Karpas-422 (cell line): ENCODE results near the gene FBXL16. TPM values are rescaled to one million over a fixed set of nuclear protein-coding genes. Genes with fewer than 3 reads are reported as not detected.

Source experiments
- DNase-seq: peaks from one replicate; pipeline ENCODE4 v3.0.0-alpha.2; 2015
- H2AFZ ChIP-seq: fragments of 200-600 bp; sonication (generic); 2 replicates; pipeline ENCODE4 v1.6.1; 2014; ENCODE audit warnings: antibody characterized with exemption, low read length, mixed read lengths
- H3K27ac ChIP-seq: fragments of 200-600 bp; sonication (generic); 2 replicates; pipeline ENCODE4 v1.5.1; 2014; ENCODE audit warnings: mild to moderate bottlenecking, low read length, moderate library complexity
- H3K27me3 ChIP-seq: fragments of 200-600 bp; sonication (generic); 2 replicates; pipeline ENCODE4 v1.6.1; 2014; ENCODE audit warnings: low read length, mixed read lengths
- H3K36me3 ChIP-seq: fragments of 200-600 bp; sonication (generic); 2 replicates; pipeline ENCODE4 v1.6.1; 2014; ENCODE audit warnings: low read length, mixed read lengths; ENCODE audit not compliant: insufficient read depth
- H3K4me1 ChIP-seq: fragments of 200-600 bp; sonication (generic); 2 replicates; pipeline ENCODE4 v1.6.1; 2014; ENCODE audit warnings: mild to moderate bottlenecking, low read length, mixed read lengths
- H3K4me2 ChIP-seq: fragments of 200-600 bp; sonication (generic); 2 replicates; pipeline ENCODE4 v1.6.1; 2014; ENCODE audit warnings: low read length, low read depth, mild to moderate bottlenecking; ENCODE audit not compliant: poor library complexity, severe bottlenecking
- H3K4me3 ChIP-seq: fragments of 200-600 bp; sonication (generic); 2 replicates; pipeline ENCODE4 v1.5.1; 2014; ENCODE audit warnings: mild to moderate bottlenecking, antibody characterized with exemption, low read length, mixed read lengths
- H3K79me2 ChIP-seq: fragments of 200-600 bp; sonication (generic); 2 replicates; pipeline ENCODE4 v1.6.1; 2014; ENCODE audit warnings: mild to moderate bottlenecking, low read length, mixed read lengths
- H3K9ac ChIP-seq: fragments of 200-600 bp; sonication (generic); 2 replicates; pipeline ENCODE4 v1.6.0; 2014; ENCODE audit warnings: low read length
- H3K9me2 ChIP-seq: fragments of 200-600 bp; sonication (generic), shearing (Covaris generic); replicated peaks from 2 replicates; pipeline ENCODE4 v1.6.0; 2014; ENCODE audit warnings: mild to moderate bottlenecking, low read length, moderate library complexity; ENCODE audit not compliant: insufficient read depth
- H3K9me3 ChIP-seq: fragments of 300-700, 200-600 bp; sonication (generic); 2 replicates; pipeline ENCODE4 v1.6.1; 2014; ENCODE audit warnings: low read length, mixed read lengths
- H4K20me1 ChIP-seq: fragments of 200-600 bp; sonication (generic); 2 replicates; pipeline ENCODE4 v1.6.1; 2014; ENCODE audit warnings: mild to moderate bottlenecking, antibody characterized with exemption, low read length, low read depth; ENCODE audit not compliant: insufficient read depth
- total RNA-seq: library from RNA; depleted of rRNA; stranded (reverse); fragments of >200 nt; shearing (Covaris generic); gene quantifications from 2 replicates; pipeline ENCODE4 v1.2.3, GENCODE V29; 2014; ENCODE audit warnings: low replicate concordance

The FBXL16 gene
- total RNA-seq, 1 experiment from 2014 or later, result 0.48 TPM

- no peak overlapping the region for H3K27ac ChIP-seq
- H4K20me1 ChIP-seq, result peaks cover 19% of the 10 kb centered on the region
- H3K79me2 ChIP-seq, result peaks cover 18% of the 10 kb centered on the region
- H3K9ac ChIP-seq, result no peak overlapping the region
- peaks cover 10% of the 10 kb centered on the region for H3K36me3 ChIP-seq
- H3K4me2 ChIP-seq, result no peak overlapping the region
- peaks cover 8% of the 10 kb centered on the region for H3K4me1 ChIP-seq
- no peak overlapping the region for H3K4me3 ChIP-seq
- H3K9me2 ChIP-seq, result no peaks in the 10 kb centered on the region
- no peak for DNase-seq
- H3K27me3 ChIP-seq, result no peaks in the 10 kb centered on the region
- H2AFZ ChIP-seq, result no peak overlapping the region
- H3K9me3 ChIP-seq, result no peaks in the 10 kb centered on the region
Measured at GRCh38 chr16:673399-673991, 32.1 kb downstream of the FBXL16 start.

DNA sequence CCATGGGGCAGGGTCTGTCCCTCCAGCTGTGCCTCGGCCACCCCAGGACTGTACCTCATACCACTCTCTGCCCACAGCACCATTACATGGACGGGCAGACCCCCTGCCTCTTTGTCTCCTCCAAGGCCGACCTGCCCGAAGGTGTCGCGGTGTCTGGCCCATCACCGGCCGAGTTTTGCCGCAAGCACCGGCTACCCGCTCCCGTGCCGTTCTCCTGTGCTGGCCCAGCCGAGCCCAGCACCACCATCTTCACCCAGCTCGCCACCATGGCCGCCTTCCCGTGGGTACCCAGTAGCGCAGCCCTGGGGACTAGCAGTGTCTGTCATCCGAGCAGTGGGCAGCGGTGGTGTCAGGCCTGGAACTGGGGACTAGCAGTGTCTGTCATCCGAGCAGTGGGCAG is 32.8 kb downstream of the FBXL16 start:
- Histone ChIP-seq H3K4me1 (peaks cover 8% of the 10 kb centered on the region), H3K4me3 (no peak overlapping the region), H2AFZ (no peak overlapping the region), H3K27ac (no peak overlapping the region), H3K79me2 (peaks cover 24% of the 10 kb centered on the region), H3K27me3 (no peaks in the 10 kb centered on the region), H3K4me2 (no peak overlapping the region), H3K9me3 (no peaks in the 10 kb centered on the region), H3K36me3 (peaks cover 10% of the 10 kb centered on the region), H4K20me1 (peaks cover 22% of the 10 kb centered on the region), H3K9me2 (no peaks in the 10 kb centered on the region), H3K9ac (no peak overlapping the region)
- no peak for DNase-seq

DNA sequence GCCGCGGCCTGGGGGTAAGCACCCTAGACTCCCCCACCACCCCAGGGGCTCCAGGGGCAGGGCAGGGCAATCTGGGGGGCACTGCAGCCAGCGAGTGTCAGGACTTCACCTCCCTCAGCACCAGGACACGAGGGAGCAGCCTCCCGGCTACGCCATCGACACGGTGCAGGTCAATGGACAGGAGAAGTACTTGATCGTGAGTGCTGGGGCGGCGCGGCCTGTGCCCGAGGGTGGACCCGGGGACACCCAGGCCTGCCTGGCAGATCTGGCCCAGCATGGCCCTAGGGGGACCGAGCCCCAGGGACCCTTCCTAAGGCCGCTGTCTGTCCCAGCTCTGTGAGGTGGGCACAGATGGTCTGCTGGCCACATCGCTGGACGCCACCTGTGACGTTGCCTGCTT is 33.2 kb downstream of the FBXL16 start:
- Histone ChIP-seq H3K9ac (no peak overlapping the region), H3K4me2 (no peak overlapping the region), H3K36me3 (peaks cover 10% of the 10 kb centered on the region), H3K27me3 (no peaks in the 10 kb centered on the region), H3K4me3 (no peak overlapping the region), H3K4me1 (peaks cover 8% of the 10 kb centered on the region), H4K20me1 (peaks cover 22% of the 10 kb centered on the region), H3K79me2 (peaks cover 24% of the 10 kb centered on the region), H3K27ac (no peak overlapping the region), H2AFZ (no peak overlapping the region), H3K9me3 (no peaks in the 10 kb centered on the region), H3K9me2 (no peaks in the 10 kb centered on the region)
- DNase-seq, result no peak

- Histone ChIP-seq H3K4me2 (no peak overlapping the region), H4K20me1 (peaks cover 20% of the 10 kb centered on the region), H3K4me1 (peaks cover 8% of the 10 kb centered on the region), H3K4me3 (no peak overlapping the region), H3K79me2 (peaks cover 24% of the 10 kb centered on the region), H3K9me2 (no peaks in the 10 kb centered on the region), H3K27ac (no peak overlapping the region), H3K27me3 (no peaks in the 10 kb centered on the region), H3K9ac (no peak overlapping the region), H3K36me3 (peaks cover 10% of the 10 kb centered on the region), H2AFZ (no peak overlapping the region), H3K9me3 (no peaks in the 10 kb centered on the region)
- DNase-seq, result no peak
Measured at GRCh38 chr16:671353-672131, 34.1 kb downstream of the FBXL16 start.

DNA sequence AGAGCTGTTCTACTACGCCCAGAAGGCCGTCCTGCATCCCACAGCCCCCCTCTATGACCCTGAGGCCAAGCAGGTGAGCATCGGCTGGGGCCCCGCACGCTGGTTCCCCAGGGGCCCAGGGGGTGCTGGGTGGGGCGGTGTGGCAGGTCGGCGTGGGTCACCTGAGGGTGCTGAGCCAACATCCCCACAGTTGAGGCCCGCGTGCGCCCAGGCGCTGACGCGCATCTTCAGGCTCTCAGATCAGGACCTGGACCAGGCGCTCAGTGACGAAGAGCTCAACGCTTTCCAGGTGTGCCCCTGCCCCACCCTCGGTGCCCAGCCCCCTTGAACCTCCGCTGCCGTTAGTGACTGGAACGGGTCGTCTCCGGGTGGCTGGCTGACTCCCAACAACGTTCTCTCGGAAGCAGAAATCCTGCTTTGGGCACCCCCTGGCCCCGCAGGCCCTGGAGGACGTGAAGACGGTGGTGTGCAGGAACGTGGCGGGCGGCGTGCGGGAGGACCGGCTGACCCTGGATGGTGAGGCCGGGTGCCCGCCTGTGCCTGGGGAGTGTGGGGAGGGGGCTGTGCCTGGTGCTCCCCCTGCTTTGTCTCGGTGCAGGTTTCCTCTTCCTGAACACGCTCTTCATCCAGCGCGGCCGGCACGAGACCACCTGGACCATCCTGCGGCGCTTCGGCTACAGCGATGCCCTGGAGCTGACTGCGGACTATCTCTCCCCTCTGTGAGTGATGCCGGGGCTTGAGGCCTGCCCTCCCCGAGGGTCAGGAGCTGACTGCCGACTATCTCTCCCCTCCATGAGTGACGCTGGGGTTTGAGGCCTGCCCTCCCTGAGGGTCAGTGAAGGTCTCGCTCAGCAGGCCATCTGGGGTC is 34.9 kb downstream of the FBXL16 start:
- no peaks in the 10 kb centered on the region for H3K9me3 ChIP-seq
- H3K27me3 ChIP-seq, result no peaks in the 10 kb centered on the region
- H3K9me2 ChIP-seq, result no peaks in the 10 kb centered on the region
- no peak for DNase-seq
- H3K4me1 ChIP-seq, result peaks cover 8% of the 10 kb centered on the region
- H2AFZ ChIP-seq, result no peak overlapping the region
- no peak overlapping the region for H3K9ac ChIP-seq
- no peak overlapping the region for H3K4me3 ChIP-seq
- H3K4me2 ChIP-seq, result no peak overlapping the region
- H4K20me1 ChIP-seq, result peaks cover 20% of the 10 kb centered on the region
- peaks cover 24% of the 10 kb centered on the region for H3K79me2 ChIP-seq
- no peak overlapping the region for H3K27ac ChIP-seq
- H3K36me3 ChIP-seq, result peaks cover 10% of the 10 kb centered on the region

DNA sequence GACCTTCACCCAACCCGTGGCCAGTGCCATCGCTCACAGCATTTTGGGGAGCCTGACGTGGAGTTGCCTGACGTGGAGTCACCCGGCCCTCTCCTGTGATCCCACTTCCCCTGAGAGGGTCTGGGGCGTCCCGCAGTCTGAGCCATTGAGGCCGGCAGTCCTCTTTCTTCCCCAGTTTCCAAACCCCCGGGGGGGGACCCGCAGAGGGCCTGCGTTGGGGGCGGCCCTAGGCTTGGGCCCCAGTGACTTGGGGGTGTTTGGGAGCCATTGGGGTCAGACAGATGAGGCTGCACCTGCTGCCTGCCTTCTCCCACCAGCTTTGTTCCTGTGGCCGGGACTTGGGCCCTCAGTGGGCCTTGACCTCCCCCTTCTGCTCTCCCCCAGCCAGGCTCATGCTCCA is 35.9 kb downstream of the FBXL16 start:
- H3K79me2 ChIP-seq, result peaks cover 24% of the 10 kb centered on the region
- H3K4me3 ChIP-seq, result peak overlapping the region; percentile 97
- peaks cover 8% of the 10 kb centered on the region for H3K4me1 ChIP-seq
- no peaks in the 10 kb centered on the region for H3K9me2 ChIP-seq
- no peaks in the 10 kb centered on the region for H3K9me3 ChIP-seq
- H2AFZ ChIP-seq, result no peak overlapping the region
- H4K20me1 ChIP-seq, result peaks cover 15% of the 10 kb centered on the region
- DNase-seq, result no peak
- H3K36me3 ChIP-seq, result peaks cover 10% of the 10 kb centered on the region
- peak overlapping the region; percentile 100 for H3K9ac ChIP-seq
- H3K27me3 ChIP-seq, result no peaks in the 10 kb centered on the region
- peak overlapping the region; percentile 87 for H3K4me2 ChIP-seq
- H3K27ac ChIP-seq, result no peak overlapping the region

DNA sequence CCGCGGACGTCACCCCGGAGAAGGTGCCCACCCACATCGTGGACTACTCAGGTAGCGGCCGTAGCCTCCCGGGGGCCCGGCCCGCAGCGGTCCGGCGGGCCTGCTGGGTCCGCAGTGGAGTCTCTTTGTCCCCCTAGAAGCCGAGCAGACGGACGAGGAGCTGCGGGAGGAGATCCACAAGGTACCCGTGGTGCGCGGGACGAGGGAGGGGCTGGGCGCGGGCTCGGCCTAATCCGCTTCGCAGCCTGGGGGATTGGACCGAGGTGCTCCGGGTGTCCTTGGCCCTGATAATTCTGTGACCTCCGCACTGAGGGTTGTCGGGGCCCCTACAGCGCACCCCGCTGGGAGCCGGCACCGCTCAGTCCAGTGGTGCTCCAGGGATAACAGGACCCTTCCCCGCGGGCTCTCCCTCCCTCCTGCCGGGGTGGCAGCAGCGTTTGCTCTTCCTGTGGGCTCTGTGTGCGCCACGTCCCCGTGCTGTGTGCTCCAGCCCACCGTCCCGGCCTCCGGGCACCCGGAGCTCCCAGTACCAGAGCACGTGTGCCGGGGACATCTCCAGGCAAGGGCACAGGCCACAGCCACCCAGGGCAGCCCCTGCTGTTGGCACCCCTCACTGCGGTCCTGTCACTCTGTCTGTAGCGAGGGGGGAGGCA is 37.0 kb downstream of the FBXL16 start:
- H3K4me2 ChIP-seq, result peak overlapping the region; percentile 87
- H3K9me2 ChIP-seq, result no peaks in the 10 kb centered on the region
- H3K27me3 ChIP-seq, result no peaks in the 10 kb centered on the region
- peaks cover 15% of the 10 kb centered on the region for H4K20me1 ChIP-seq
- H3K9ac ChIP-seq, result peak overlapping the region; percentile 100
- peak overlapping the region; percentile 71 for H3K27ac ChIP-seq
- DNase-seq, result peak; percentile 59
- no peak overlapping the region for H2AFZ ChIP-seq
- peaks cover 10% of the 10 kb centered on the region for H3K36me3 ChIP-seq
- H3K4me1 ChIP-seq, result peaks cover 8% of the 10 kb centered on the region
- peak overlapping the region; percentile 97 for H3K4me3 ChIP-seq
- H3K9me3 ChIP-seq, result no peaks in the 10 kb centered on the region
- H3K79me2 ChIP-seq, result peaks cover 24% of the 10 kb centered on the region
